Measurements from ENCODE around the gene ADNP2. TPM values are rescaled to one million over a fixed set of nuclear protein-coding genes. Genes with fewer than 3 reads are reported as not detected.

Gene ADNP2
- total and polyA plus RNA-seq, 2 experiments from 2014 or later, result 19.3 to 66.4 TPM

DNA sequence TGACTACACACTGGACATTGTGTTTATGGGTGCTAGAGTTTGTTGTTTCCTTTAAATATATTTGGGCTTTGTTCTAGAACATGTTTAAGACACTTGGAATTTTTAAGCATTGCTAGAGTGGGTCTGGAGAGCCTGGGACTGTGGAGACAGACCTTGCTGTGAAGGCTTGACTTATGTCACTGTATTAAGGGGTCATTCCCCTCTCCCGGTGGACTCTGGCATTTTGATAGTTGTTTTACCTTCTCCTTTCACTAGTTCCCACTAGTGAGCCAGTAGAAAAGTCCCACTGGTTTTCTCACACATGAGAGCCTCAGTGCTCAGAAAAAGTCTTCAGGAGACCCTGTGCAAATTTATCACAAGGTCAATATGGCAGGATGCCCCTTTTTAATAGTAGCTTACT is 18.6 kb downstream of the ADNP2 start:
- no peaks in the 10 kb centered on the region for H3K9me2 ChIP-seq (ENCODE audit: insufficient read depth)
- Mint-ChIP-seq H3K4me3 (no peak overlapping the region), H3K9me3 (no peaks in the 10 kb centered on the region), H3K4me1 (peaks cover 28% of the 10 kb centered on the region), H3K27me3 (ENCODE audit: insufficient read depth, low read depth, poor library complexity) (peaks cover 2% of the 10 kb centered on the region), H3K27ac (no peak overlapping the region), H3K36me3 (ENCODE audit: low read depth) (peaks cover 27% of the 10 kb centered on the region)
- TF ChIP-seq JUNB (IDR thresholded peaks at IDR 0.05; ENCODE audit: unreplicated experiment) (no peak), ZNF331 (CRISPR knock-in tag; IDR thresholded peaks at IDR 0.05; ENCODE audit: low read depth) (no peak), POLR2AphosphoS5 (IDR thresholded peaks at IDR 0.05; ENCODE audit: low read depth) (no peak), EZH2 (IDR thresholded peaks at IDR 0.05; ENCODE audit: low read depth, unreplicated experiment) (no peak), ZNF114 (CRISPR knock-in tag; IDR thresholded peaks at IDR 0.05) (no peak), NANOG (IDR thresholded peaks at IDR 0.05; ENCODE audit: borderline replicate concordance) (no peak), STAT1 (IDR thresholded peaks at IDR 0.05; ENCODE audit: unreplicated experiment) (no peak), CREB1 (CRISPR knock-in tag; IDR thresholded peaks at IDR 0.05; ENCODE audit: low read depth) (no peak), EZH2phosphoT487 (IDR thresholded peaks at IDR 0.05; ENCODE audit: unreplicated experiment) (no peak)
- TF ChIP-seq, protein P1, sequence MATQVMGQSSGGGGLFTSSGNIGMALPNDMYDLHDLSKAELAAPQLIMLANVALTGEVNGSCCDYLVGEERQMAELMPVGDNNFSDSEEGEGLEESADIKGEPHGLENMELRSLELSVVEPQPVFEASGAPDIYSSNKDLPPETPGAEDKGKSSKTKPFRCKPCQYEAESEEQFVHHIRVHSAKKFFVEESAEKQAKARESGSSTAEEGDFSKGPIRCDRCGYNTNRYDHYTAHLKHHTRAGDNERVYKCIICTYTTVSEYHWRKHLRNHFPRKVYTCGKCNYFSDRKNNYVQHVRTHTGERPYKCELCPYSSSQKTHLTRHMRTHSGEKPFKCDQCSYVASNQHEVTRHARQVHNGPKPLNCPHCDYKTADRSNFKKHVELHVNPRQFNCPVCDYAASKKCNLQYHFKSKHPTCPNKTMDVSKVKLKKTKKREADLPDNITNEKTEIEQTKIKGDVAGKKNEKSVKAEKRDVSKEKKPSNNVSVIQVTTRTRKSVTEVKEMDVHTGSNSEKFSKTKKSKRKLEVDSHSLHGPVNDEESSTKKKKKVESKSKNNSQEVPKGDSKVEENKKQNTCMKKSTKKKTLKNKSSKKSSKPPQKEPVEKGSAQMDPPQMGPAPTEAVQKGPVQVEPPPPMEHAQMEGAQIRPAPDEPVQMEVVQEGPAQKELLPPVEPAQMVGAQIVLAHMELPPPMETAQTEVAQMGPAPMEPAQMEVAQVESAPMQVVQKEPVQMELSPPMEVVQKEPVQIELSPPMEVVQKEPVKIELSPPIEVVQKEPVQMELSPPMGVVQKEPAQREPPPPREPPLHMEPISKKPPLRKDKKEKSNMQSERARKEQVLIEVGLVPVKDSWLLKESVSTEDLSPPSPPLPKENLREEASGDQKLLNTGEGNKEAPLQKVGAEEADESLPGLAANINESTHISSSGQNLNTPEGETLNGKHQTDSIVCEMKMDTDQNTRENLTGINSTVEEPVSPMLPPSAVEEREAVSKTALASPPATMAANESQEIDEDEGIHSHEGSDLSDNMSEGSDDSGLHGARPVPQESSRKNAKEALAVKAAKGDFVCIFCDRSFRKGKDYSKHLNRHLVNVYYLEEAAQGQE (IDR thresholded peaks at IDR 0.05; ENCODE audit: unreplicated experiment), result no peak
- TF ChIP-seq, protein P2, sequence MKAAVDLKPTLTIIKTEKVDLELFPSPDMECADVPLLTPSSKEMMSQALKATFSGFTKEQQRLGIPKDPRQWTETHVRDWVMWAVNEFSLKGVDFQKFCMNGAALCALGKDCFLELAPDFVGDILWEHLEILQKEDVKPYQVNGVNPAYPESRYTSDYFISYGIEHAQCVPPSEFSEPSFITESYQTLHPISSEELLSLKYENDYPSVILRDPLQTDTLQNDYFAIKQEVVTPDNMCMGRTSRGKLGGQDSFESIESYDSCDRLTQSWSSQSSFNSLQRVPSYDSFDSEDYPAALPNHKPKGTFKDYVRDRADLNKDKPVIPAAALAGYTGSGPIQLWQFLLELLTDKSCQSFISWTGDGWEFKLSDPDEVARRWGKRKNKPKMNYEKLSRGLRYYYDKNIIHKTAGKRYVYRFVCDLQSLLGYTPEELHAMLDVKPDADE (IDR thresholded peaks at IDR 0.05), result no peak
- TF ChIP-seq, protein P3, sequence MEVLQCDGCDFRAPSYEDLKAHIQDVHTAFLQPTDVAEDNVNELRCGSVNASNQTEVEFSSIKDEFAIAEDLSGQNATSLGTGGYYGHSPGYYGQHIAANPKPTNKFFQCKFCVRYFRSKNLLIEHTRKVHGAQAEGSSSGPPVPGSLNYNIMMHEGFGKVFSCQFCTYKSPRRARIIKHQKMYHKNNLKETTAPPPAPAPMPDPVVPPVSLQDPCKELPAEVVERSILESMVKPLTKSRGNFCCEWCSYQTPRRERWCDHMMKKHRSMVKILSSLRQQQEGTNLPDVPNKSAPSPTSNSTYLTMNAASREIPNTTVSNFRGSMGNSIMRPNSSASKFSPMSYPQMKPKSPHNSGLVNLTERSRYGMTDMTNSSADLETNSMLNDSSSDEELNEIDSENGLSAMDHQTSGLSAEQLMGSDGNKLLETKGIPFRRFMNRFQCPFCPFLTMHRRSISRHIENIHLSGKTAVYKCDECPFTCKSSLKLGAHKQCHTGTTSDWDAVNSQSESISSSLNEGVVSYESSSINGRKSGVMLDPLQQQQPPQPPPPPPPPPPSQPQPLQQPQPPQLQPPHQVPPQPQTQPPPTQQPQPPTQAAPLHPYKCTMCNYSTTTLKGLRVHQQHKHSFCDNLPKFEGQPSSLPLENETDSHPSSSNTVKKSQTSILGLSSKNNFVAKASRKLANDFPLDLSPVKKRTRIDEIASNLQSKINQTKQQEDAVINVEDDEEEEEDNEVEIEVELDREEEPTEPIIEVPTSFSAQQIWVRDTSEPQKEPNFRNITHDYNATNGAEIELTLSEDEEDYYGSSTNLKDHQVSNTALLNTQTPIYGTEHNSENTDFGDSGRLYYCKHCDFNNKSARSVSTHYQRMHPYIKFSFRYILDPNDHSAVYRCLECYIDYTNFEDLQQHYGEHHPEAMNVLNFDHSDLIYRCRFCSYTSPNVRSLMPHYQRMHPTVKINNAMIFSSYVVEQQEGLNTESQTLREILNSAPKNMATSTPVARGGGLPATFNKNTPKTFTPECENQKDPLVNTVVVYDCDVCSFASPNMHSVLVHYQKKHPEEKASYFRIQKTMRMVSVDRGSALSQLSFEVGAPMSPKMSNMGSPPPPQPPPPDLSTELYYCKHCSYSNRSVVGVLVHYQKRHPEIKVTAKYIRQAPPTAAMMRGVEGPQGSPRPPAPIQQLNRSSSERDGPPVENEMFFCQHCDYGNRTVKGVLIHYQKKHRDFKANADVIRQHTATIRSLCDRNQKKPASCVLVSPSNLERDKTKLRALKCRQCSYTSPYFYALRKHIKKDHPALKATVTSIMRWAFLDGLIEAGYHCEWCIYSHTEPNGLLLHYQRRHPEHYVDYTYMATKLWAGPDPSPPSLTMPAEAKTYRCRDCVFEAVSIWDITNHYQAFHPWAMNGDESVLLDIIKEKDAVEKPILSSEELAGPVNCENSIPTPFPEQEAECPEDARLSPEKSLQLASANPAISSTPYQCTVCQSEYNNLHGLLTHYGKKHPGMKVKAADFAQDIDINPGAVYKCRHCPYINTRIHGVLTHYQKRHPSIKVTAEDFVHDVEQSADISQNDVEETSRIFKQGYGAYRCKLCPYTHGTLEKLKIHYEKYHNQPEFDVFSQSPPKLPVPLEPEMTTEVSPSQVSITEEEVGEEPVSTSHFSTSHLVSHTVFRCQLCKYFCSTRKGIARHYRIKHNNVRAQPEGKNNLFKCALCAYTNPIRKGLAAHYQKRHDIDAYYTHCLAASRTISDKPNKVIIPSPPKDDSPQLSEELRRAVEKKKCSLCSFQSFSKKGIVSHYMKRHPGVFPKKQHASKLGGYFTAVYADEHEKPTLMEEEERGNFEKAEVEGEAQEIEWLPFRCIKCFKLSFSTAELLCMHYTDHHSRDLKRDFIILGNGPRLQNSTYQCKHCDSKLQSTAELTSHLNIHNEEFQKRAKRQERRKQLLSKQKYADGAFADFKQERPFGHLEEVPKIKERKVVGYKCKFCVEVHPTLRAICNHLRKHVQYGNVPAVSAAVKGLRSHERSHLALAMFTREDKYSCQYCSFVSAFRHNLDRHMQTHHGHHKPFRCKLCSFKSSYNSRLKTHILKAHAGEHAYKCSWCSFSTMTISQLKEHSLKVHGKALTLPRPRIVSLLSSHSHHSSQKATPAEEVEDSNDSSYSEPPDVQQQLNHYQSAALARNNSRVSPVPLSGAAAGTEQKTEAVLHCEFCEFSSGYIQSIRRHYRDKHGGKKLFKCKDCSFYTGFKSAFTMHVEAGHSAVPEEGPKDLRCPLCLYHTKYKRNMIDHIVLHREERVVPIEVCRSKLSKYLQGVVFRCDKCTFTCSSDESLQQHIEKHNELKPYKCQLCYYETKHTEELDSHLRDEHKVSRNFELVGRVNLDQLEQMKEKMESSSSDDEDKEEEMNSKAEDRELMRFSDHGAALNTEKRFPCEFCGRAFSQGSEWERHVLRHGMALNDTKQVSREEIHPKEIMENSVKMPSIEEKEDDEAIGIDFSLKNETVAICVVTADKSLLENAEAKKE (CRISPR knock-in tag; IDR thresholded peaks at IDR 0.05), result no peak
- TF ChIP-seq, protein P4, sequence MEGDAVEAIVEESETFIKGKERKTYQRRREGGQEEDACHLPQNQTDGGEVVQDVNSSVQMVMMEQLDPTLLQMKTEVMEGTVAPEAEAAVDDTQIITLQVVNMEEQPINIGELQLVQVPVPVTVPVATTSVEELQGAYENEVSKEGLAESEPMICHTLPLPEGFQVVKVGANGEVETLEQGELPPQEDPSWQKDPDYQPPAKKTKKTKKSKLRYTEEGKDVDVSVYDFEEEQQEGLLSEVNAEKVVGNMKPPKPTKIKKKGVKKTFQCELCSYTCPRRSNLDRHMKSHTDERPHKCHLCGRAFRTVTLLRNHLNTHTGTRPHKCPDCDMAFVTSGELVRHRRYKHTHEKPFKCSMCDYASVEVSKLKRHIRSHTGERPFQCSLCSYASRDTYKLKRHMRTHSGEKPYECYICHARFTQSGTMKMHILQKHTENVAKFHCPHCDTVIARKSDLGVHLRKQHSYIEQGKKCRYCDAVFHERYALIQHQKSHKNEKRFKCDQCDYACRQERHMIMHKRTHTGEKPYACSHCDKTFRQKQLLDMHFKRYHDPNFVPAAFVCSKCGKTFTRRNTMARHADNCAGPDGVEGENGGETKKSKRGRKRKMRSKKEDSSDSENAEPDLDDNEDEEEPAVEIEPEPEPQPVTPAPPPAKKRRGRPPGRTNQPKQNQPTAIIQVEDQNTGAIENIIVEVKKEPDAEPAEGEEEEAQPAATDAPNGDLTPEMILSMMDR (conservative IDR thresholded peaks at IDR 0.05; ENCODE audit: low read depth in 2 of 2), result no peak
- no peaks in the 10 kb centered on the region for H3K27me3 ChIP-seq (ENCODE audit: insufficient read depth)
- peaks cover 16% of the 10 kb centered on the region for H3K4me1 ChIP-seq (ENCODE audit: insufficient read depth)
- DNase-seq (ENCODE audit: low spot score) (no peak), ATAC-seq (no peak)
- no peak overlapping the region for H3K4me2 ChIP-seq
- H3F3A ChIP-seq (replicated peaks; ENCODE audit: low read depth), result no peaks in the 10 kb centered on the region
- H3K79me2 ChIP-seq (replicated peaks; ENCODE audit: insufficient read depth), result peaks cover 99% of the 10 kb centered on the region
- H3K4me3 ChIP-seq, result no peak overlapping the region
- H4K20me1 ChIP-seq (replicated peaks; ENCODE audit: insufficient read depth), result peaks cover 62% of the 10 kb centered on the region
- H2AFZ ChIP-seq, result no peak overlapping the region
- H3K36me3 ChIP-seq (ENCODE audit: insufficient read depth), result peaks cover 8% of the 10 kb centered on the region; the same call in 1 of the 2 replicates
- H3K27ac ChIP-seq (ENCODE audit: low read depth), result peak overlapping the region; percentile 29; the same call in 1 of the 2 replicates

Data from GM23338 (cell line).